Daoy (cell line): ENCODE measurements around the gene ATP2A3. TPM values are rescaled to one million over a fixed set of nuclear protein-coding genes. Genes with fewer than 3 reads are reported as not detected.

Experiments
- DNase-seq: peaks from one replicate; pipeline ENCODE4 v3.0.0-alpha.2; 2015; ENCODE audit warnings: low read depth
- total RNA-seq: library from RNA; depleted of rRNA; stranded (reverse); fragments of >200 nt; shearing (Covaris generic); gene quantifications from 2 replicates; pipeline ENCODE4 v1.2.3, GENCODE V29; 2014

Gene ATP2A3
- total RNA-seq, 1 experiment from 2014 or later: 0.57 TPM

DNA sequence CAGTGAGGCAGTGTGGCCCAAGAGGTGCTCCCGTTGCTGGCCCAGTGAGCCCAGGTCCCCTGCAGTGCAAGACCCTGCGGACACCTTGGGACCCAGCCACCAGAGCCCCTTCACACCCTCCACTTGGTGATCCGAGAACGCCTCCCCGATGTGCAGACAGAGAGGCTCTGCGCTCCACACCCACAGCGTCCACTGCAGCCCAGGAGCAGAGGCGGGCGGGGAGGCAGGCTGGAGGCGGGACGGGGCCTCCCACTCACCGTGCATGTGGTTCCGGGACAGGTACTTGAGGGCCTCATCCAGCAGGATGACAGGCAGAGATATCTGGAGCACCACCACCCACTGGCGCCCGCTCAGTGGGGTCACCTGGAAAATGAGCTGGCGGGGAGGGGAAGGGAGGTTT, 35.8 kb downstream of the ATP2A3 start:
- no peak for DNase-seq

DNA sequence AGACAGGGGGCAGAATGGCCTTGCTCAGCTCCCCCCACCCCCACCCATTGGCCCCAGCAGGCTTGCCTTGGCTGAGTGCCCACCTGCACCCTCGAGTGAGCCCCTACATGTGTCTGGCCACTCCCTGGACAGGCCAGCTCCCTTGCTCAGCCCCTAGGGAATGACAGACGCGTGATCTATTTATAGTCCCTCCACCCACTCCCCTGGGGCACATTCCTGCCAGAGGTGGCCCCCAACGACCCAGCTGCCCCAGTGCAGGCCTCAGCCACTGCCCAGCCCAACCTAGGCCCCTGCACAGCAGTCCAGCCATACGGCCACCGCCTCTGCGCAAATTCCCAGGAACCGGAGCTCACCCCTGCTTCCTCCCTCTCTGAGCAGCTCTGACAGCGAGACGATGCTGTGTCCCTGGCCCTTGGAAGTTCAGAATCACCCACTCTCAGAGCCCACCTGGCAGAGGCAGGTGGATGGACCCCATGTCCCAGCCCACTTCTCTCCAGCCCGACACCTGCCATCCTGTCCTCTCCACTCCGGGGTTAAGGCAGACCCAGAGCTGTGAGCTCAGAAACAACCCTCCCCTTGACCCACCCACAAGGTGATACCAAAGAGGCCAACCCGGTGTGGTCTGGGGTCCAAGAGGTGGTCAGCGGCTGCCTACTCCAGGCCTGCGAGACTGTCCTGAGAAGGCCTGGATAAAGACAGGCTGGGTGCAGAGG, 36.5 kb downstream of the ATP2A3 start:
- DNase-seq: no peak

DNA sequence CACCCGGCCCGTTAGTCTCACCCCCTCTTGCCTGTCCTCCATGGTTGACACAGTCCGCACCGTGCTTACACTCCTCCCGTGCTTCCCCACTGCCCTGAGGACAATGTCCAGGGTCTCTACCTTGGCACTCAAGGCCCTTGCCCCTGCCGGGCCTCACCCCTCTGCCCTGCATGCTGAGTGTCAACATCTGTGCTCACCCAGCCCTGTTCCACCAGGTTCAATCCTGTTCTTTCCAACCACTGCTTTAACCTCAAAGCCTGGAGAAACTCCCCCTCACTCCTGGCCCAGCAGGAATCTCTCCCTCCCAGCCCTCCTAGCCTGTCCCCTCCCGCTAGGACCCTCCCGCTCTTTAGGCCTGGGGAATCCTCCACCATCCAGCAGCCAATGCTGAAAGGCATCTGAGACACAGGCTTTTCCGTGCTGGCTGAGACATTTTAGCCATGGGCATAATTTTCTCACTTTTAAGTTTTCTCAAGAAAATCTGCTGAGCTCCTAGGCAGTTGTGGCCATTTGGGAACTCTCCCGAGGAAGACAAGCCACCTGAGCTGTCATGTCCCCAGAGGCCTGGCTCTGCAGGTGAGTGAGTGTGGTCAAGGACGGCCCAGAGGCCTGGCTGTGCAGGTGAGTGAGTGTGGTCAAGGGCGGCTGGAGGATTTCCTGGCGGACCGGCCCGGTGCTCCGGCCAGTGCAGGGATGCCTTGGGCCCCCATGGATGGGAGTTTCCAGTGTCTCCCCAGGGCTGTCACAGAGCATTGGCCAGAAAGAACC, 37.2 kb downstream of the ATP2A3 start:
- no peak for DNase-seq

DNA sequence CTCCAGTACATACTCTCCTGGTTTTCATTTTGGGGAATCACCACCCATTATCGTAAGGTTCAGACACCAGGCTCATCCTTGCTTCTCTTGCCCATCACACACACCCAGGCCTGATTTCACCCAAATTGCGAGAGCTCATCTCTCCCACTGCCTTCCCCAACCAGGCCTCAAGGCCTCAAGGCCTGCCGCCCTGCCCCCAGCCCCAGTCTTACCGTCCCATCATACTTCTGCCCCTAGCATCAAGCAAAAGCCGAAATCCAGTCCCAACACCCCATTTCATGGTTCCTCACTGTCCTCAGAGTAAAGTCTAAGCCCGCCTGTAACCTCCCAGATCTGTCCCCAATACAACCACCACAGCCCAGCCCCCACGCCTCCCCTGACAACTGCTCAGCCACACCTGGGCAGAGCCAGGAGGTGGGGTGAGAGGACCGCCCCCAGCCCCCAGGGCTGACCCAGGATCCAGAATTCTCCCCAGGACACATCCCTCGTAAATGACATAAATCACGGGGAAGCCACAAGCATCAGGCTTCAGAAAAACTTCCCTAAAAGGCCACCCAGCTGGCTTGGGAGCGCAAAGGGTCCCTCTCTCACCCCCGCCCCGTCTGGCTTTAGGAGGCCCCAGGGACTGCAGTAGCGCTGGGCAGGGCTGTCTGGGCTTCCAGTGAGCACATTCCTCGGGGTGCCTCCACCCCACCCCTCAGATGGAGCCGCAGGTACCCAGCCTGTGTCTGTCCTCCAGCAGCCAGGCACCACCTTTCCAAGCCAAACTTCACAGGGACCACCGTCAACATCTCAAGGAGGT, 38.4 kb downstream of the ATP2A3 start:
- DNase-seq: no peak

DNA sequence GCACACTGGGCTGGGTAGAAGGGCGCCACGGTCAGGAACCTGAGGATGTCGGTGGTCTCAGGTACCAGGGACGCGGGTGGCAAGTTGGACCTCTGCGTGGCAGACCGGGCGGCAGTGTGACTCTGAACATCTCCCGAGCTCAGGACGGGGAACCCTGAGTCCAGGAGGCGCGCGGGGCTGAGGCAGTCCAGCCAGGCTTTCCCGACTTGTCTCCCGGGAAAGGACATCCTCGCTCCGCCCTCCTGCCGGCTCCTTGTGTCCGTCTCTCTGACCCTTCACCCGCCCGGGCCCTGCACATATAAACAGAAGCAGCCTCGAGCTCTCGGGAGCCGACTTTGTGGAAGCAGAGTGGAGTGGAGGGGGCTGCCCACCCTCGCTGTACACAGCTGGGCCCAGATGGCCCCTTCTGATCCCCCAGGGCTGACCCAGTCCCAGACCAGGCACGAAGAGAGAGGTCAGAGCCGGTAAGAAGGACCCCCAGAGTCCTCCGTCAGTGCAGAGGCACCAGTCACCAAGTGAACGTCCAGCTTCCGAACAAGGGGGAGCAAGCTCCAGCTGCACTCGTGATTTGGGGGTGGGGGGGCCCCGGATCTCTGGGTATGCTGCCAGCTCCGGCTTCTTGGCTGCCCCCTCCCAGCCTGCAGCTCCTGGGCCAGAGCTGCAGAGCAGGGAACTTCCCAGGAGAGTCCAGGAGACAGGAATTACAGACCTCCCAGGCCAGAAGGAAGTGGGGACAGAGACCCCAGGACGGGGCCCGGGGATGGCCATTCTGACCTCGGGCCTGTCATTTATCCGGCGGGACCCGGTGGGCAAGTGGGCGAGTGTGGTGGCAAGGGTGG, 39.5 kb downstream of the ATP2A3 start:
- DNase-seq: no peak

DNA sequence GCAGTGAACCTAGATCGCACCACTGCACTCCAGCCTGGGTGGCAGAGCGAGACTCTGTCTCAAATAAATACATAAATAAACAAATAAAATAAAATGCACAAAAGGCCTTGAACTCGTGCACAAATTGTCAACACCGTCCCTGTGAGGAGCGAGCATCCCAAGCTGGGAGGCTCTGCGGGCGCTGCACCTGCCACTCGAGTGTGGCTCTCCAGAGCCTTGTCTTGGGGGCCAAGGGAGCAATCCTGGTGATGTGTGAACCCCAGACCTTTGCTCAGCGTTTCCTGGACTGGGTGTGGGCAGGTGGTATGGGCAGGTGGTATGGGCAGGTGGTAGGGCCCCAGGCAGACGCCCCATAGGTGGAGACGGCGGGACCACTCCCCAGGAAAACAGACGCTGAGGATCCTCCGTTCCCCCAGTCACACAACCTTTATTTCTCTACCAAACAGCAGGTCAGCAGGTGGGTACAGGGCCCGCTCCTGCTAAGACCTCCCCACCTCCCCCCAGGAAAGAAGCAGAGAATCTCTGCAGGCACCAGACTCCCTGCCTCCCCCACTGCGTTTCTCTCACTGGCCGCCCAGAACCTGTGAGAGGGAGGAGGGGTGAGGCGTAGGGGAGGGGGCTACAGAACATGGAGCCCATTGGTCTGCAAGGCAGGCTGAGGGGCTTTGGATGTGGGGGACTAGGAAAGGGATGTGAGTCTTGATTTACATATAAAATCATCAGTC, 40.6 kb downstream of the ATP2A3 start:
- no peak for DNase-seq

DNA sequence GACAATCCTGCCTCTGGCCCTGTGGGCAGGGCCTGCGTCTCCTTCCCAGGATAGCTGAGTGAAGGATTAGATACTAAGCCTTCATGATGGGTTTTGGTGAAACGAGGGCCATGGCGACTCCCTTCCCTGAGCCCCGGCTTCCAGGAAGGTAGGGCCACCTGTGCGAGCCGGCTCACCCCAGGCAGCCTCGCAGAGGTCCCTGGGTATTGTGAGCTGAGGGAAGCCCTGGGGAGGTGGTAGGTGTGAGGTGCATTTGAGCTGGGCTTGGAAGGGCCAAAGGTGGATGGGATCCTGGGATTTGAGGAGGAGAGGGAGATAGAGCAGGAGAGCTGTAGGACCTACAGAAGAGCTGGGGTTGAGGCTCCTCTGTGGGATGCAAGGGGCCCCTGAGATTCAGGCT, 41.5 kb downstream of the ATP2A3 start:
- DNase-seq: no peak

DNA sequence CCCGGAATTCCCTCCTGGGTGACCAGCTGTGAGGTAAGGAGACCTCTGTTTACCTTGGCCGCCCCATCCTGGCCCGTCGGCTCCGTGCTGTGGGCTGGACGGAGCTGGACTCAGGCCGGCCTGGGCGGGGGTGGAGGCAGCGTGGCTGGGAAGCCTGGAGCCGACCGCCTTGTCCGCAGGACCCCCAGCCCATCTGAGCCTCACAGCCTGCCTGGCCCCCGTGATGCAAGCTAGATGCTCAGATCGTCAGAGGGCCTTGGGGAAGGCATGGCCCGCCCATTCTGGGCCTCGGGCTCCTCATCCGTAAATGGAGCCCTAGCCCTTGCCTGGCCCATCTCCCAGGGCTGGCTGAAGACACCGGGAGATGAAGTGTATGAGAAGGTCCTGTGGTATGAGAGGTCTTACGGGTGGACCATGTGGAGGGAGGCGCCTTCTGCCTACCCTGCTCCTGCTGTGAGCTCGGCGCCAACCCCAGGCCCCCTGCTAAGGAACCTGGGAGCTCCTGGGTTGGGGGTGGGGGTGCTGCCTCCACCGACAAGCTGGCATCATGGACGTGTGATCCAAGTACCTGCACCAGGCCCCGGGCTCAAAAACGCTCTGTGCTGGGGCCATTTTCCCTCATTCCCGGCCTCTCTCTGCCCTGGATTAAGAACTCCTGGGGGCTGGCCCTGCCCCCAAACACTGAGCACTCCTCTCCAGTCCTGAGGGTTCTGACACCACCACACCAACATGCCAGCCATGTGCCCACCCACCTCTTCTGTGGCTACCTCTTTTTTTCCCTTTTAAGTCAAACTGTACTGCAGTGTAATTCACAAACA, 42.5 kb downstream of the ATP2A3 start:
- no peak for DNase-seq

DNA sequence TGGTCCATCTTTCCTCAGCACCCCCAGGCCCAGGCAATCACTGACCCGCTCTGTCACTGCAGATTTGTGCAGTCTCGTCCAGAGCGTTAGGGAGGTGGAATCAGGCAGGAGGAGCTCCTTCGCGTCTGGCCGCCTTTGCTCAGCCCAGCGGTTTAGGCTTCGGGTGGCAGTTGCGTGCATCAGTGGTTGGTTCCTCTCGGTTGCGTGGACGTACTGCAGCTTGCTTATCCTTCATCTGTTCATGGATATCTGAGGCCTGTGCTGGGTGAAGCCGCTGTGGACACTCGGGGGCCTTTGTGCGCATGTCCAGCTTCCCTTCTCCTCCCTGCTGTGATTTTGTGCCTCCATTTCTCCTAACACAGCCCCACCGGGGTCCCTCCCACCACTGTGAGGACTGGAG, 43.2 kb downstream of the ATP2A3 start:
- no peak for DNase-seq

DNA sequence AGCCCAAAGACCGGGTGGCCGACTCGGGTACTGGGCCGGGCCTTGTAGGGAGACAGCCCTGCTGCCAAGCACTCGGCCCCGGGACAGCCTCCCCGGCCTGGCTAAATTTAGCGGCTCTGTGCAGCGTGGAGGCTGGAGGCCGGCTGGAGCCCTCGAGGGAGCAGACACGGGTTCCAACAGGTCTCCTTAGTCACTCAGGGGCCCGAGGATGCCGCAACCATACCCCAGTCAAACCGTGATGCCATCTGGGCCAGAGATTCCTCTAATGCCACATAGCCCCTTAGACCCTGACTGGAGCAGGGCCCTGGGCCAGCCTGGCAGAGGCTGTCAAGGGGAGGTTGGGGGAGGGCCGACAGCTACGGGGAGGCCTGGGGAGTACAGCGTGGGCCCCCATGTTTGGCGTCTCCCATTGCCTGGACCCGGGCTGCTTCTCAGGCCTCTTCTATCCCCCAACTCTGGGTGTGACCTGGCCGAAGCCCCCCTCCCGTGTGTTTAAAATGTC, 45.1 kb downstream of the ATP2A3 start:
- no peak for DNase-seq

DNA sequence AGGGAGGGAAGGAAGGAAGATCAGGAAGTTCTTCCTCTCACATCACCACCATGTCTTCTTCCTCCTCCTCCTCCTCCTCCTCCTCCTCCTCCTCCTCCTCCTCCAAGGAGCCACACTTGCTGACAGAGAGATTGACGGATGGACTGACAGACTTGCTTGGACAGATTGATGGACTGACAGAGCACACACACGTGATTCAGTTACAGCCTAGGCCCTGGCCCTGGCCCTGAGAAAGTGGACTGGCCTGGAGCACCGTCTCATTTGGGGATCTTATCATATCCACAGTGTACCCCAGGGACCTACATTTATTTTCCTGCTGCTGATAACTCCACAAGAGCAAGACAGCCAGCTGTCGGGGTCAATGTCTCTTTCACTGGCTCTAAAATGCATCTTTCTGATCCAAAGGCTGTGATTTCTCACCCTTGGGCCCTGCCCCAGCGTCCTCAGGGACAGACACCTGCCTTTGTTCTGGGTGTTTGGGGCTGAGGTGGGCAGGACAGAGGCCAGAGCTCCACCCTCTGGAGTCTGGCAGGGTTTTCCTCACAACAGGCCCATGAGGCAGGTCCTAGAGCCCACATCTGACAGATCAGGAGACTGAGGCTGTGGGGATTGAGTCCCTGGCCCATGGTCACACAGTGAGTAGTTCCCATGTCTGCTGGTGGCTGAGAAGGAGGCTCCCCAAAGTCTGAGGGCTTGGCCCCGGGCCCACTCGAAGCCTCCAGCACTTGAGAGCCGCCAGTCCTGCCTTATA, 45.7 kb downstream of the ATP2A3 start:
- no peak for DNase-seq

DNA sequence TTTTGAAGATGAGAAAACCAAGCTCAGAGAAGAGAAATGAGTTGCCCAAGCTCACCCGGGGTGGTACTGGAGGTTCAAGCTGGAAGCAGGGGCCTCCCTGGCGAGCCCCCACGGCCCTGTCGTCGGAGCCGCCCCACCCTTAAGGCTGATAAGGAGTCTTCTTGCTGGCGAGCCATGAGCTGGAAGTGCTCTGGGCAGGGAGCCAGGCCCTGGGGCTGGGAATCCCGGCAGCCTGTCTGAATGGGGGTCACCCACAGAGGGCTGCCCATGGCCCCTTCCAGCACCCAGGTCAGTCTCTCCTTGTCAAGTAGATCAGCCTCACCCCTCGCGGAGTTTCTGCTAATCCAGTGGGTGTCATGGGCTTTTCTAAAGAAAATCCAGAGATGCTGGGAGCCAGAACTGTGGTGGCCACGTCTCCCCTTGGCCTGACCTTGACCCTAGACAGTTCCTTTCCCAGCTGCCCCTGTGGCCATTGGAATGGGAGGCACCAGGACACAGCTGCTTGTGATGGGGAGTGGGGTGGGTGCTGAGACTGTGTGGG, 46.8 kb downstream of the ATP2A3 start:
- peak; percentile 59 for DNase-seq

DNA sequence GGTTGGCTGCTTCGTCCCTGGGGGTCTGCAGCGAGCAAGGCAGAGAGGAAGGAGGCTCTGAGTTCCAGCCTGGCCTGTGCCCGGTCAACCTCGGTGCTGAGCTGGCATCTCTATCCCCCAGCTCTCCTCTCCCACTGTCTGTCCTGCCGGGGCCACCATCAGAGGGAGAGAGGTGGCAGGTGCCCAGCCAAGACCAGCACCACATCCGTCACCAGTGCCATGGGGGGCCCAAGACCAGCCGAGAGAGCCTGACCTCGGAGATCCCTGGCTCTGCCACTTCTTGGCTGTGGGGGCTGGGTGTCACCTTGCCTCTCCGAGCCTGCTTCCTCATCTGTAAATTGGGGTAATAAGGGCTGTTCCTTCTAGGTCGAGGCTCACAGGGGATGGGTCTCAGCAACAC, 47.4 kb downstream of the ATP2A3 start:
- DNase-seq: no peak

DNA sequence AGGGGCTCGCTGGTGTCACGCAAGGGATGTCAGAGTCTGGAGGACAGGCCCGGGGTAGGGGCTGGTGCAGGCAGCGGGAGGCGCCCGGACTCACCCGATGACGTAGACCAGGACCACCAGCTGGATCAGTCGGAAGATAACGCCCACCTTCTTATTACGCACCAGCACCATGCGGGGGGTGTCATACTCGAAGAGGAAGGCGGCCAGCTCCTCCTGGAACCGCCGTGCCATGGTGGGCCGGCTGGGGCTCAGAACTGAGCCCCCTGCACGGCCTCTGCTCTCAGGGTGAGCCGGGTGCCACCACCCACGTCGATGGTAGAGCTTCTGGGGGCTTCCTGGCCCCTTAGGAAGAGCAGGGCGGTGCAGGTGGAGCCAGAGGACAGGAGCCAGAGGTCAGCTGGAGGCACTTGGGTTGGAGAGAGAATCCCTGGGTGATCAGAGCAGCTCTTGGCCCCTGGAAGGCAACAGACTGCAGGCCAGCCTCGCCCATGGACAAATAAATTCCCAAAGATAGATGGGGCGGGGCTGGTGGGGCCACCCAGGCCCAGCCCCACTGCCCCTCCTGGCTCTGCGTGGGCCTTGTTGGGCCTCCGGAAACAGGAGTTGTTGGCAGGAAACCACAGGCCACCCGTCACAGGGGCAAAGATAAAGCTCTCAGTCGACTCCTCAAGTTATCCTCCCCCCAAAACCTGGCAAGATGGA, 48.1 kb downstream of the ATP2A3 start, which contains the start of gene P2RX1:
P2RX1 (minus strand) TSS at position 471 of the 702 bp plus-strand sequence; CDS start at position 231, 240 bp downstream.
- DNase-seq: peak; percentile 60

DNA sequence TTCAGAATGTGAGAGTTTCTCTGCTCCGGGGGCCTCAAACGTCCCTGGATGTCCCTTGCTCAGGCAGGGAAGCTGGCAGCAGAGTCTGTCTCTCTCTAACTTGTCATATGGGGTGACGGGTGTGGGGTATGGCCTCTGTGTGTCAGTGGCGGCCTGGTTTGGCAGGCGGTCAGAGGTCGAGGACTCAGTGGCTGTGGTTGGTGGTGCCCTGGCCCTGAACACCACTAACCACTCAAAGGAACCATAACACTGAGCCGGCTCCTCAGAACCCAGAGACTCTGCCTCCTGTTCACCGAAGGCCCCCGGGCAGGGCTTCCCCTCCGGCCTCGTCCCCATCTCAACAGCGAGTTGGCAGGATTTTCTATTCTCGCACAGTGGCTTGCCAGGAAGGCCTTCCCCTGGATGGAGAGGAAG, 48.6 kb downstream of the ATP2A3 start:
- no peak for DNase-seq

DNA sequence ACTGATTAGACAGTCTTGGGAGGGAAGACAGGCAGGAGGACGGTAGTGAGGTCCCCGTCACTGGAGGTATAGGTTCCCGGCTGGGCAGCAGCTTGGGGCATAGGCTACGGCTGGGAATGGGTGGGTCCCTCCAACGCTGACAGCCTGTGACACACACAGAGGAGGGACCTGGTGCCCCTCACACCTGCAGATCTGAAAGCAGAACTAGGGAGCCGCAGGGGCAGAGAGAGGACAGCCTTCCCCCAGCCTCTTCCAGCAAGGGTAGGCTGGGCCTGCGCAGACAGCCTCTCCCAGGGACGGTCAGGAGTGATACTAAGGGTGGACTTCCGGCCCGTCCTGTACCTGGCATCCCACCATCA, 49.9 kb downstream of the ATP2A3 start:
- no peak for DNase-seq

DNA sequence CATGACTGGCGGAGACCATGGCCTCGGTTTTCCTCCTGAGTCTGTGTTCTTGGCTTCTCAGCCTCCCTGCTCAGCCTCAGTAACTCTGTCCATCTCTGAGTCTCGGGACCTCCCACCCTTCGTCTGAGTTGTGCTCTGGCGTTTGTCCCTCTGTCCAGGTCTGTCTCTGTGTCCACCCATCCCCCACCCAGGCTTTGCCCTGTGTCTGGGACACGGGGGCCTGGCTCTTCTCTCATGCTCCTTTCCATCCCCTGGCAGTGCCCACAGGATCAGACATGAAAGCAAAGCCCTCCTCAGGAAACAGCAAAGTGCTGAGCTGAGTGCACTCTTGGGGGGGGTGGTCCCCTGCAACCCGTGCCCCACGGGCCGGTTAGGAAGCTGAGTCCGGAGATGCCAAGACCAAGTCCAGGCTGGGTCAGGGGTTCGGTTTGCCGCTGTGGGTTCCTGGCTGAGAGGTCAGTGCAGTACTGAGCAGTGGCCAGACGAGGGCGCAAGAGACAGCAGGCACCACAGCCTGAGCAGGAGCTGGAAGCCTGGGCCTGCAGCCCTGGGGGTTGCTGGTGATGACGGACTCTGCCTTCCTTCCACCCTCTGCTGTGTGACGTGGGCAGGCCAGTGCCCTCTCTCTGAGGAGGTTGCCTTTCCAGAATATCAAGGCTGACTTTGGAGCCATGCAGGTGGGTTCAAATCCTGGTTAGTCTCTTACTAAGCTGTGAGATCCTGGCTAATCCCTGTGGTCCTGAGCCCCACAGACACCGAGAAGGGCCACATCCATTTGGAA, 50.5 kb downstream of the ATP2A3 start:
- peak; percentile 84 for DNase-seq
